Effector memory CD4-positive, alpha-beta T cell (primary cell): ENCODE results near the gene NME7.
"Not testable (repeated sequence)": the region's sequence is repeated elsewhere in the genome, so short reads cannot be mapped to it uniquely, and the experiment has no call there.

Source experiments
- DNase-seq, 3 donors: peaks; one replicate each; pipeline ENCODE4 v3.0.0-alpha.2; 2020
- H3K27ac ChIP-seq: 2 replicates; pipeline ENCODE4 v1.7.0; 2013; ENCODE audit warnings: mild to moderate bottlenecking, low read length, moderate library complexity; ENCODE audit not compliant: insufficient read depth, poor library complexity, severe bottlenecking
- H3K27me3 ChIP-seq: replicated peaks from 2 replicates; pipeline ENCODE4 v1.7.0; 2013; ENCODE audit warnings: mild to moderate bottlenecking, low read length; ENCODE audit not compliant: insufficient read depth, control insufficient read depth, poor library complexity, severe bottlenecking
- H3K36me3 ChIP-seq: 2 replicates; pipeline ENCODE4 v1.7.0; 2013; ENCODE audit warnings: mild to moderate bottlenecking, low read length, moderate library complexity; ENCODE audit not compliant: control insufficient read depth, insufficient read depth
- H3K4me1 ChIP-seq: 2 replicates; pipeline ENCODE4 v1.7.0; 2013; ENCODE audit warnings: low read length, mild to moderate bottlenecking; ENCODE audit not compliant: control insufficient read depth, insufficient read depth, poor library complexity, severe bottlenecking
- H3K4me3 ChIP-seq: 2 replicates; pipeline ENCODE4 v1.7.0; 2013; ENCODE audit warnings: low read length, low read depth, mild to moderate bottlenecking; ENCODE audit not compliant: insufficient read depth, poor library complexity, severe bottlenecking
- H3K9me3 ChIP-seq: 2 replicates; pipeline ENCODE4 v1.7.0; 2013; ENCODE audit warnings: mild to moderate bottlenecking, low read length, moderate library complexity; ENCODE audit not compliant: control insufficient read depth

NME7 gene

DNA sequence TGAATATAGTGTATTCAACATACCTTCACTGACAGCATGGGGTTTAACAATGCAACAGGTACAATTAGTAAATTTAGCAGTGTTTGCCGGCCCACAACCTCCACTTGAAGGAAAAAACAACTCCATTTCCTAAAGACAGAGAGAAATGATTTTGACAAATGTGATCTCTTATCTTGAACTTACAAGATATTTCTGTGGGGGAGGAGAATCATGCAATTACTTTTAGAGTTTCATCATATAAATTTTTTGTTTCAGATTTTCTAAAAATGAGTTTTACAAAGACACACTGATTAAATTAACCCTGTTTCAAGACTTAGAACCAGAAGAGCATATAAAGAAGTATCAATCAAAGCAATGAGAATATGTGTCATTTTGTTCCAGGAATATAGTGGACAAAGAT, 80.3 kb downstream of the NME7 start:
- Histone ChIP-seq H3K4me1 (no peaks in the 10 kb centered on the region), H3K27me3 (no peaks in the 10 kb centered on the region), H3K4me3 (no peak overlapping the region), H3K36me3 (no peaks in the 10 kb centered on the region), H3K27ac (no peak overlapping the region), H3K9me3 (no peaks in the 10 kb centered on the region)
- no peak for DNase-seq

DNA sequence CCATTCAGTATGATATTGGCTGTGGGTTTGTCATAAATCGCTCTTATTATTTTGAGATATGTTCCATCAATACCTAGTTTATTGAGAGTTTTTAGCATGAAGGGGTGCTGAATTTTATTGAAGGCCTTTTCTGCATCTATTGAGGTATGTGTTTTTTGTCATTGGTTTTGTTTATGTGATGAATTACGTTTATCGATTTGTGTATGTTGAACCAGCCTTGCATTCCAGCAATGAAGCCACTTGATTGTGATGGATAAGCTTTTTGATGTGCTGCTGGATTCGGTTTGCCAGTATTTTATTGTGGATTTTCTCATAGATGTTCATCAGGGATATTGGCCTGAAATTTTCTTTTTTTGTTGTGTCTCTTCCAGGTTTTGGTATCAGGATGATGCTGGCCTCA, 86.0 kb downstream of the NME7 start:
- not testable (repeated sequence) for DNase-seq, H3K4me3 ChIP-seq, H3K9me3 ChIP-seq, H3K4me1 ChIP-seq, H3K27ac ChIP-seq, H3K36me3 ChIP-seq, H3K27me3 ChIP-seq

DNA sequence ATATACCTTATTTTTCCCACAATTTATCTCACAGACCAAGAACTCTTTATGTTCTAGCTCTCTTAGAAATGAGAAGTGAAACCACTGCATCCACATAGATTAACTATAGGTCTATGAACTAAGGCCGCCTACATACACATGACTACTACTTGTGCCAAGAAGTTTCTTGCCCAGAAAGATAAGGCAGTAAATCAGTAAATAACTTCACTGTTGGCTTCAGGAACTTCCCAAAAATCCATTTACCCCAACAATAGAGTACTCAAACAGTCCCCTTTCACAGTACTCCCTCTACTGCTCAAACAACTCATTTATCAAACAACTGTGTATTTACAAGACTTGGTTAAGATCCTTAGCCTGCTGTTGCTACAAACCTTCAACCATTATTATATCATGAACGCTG, 96.5 kb downstream of the NME7 start:
- no peak overlapping the region for H3K4me3 ChIP-seq
- H3K27ac ChIP-seq, result no peak overlapping the region
- no peaks in the 10 kb centered on the region for H3K4me1 ChIP-seq
- H3K27me3 ChIP-seq, result no peaks in the 10 kb centered on the region
- no peaks in the 10 kb centered on the region for H3K36me3 ChIP-seq
- no peak for DNase-seq
- no peaks in the 10 kb centered on the region for H3K9me3 ChIP-seq

DNA sequence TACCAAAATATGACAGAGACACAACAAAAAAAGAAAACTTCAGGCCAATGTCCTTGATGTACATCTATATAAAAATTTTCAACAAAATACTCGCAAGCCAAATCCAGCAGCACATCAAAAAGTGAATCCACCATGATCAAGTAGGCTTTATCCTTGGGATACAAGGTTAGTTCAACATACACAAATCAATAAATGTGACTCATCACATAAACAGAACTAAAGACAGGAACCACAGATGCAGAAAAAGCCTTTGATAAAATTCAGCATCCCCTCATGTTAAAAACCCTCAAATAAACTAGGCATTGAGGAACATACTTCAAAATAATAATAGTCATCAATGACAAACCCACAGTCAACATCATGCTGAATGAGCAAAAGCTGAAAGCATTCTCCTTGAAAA, 101.5 kb downstream of the NME7 start:
- no peaks in the 10 kb centered on the region for H3K36me3 ChIP-seq
- no peaks in the 10 kb centered on the region for H3K9me3 ChIP-seq
- no peaks in the 10 kb centered on the region for H3K27me3 ChIP-seq
- no peak for DNase-seq
- H3K27ac ChIP-seq, result no peak overlapping the region
- H3K4me1 ChIP-seq, result no peaks in the 10 kb centered on the region
- H3K4me3 ChIP-seq, result no peak overlapping the region

DNA sequence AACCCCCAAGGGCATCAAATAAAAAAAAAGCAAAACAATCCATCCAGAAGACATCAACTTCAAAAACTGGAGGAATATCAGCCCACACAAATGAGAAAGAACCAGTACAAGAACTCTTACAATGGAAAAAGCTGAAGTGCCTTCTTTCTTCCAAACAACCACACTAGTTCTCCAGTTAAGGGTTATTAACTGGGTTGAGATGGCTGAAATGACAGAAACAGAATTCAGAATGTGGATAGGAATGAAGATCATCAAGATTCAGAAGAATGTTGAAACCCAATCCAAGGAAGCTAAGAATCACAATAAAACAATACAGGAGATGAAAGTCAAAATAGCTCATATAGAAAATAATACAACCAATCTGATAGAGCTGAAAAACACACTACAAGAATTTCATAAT, 104.5 kb downstream of the NME7 start:
- Histone ChIP-seq H3K4me1 (no peaks in the 10 kb centered on the region), H3K4me3 (no peak overlapping the region), H3K27ac (no peak overlapping the region), H3K9me3 (no peaks in the 10 kb centered on the region), H3K36me3 (no peaks in the 10 kb centered on the region), H3K27me3 (no peaks in the 10 kb centered on the region)
- no peak for DNase-seq

DNA sequence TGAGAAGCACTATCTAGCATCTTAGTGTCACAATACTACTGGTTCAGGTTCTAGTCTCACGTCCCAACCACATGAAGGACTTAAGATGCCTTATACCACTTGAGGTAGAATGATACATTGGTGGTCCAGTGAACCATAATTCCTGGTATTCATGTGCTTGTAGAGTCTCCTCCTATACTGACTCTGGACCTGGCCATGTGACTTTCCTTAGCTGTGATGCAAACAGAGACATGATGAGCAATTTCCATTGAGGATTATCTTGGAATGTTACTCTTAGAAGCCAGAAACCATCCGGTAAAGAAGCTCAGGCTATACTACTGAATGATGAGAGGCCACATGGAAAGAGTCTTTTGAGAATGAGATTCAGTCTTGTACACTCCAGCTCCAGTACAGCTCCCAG, 105.7 kb downstream of the NME7 start:
- Histone ChIP-seq H3K36me3 (no peaks in the 10 kb centered on the region), H3K27me3 (no peaks in the 10 kb centered on the region), H3K4me1 (no peaks in the 10 kb centered on the region), H3K4me3 (no peak overlapping the region), H3K9me3 (no peaks in the 10 kb centered on the region), H3K27ac (no peak overlapping the region)
- DNase-seq, result no peak

DNA sequence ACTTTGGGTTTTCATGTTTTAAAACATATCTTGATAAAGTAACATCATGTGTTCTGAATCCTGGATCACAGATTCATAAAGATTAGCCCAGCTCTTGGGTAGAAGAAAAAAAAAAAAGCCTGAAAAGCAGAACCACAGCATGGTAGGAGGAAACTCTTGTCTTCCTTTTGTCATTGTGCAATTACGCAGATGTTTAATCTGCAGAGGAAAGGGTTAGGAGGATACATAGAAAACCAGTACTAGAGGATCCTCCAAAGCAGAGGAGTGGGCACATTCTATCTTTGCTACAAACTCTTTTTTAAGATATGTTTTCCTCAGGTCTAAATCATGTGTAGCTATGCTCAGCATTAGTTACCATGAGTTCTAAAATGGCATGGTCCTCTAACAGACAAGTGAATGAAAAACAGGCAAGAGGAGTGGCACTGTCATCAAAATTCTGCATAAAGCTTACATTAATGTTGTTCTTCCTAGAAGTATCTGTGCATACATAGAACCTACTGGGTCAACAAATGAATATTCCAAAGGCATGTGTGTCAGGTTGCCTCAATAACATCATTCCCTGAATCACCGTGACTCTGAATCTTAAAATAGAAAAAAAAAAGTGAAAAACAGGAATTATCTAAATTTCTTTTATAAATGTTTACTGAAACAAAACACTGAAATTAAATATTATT, 107.0 kb downstream of the NME7 start:
- DNase-seq, result no peak
- no peaks in the 10 kb centered on the region for H3K4me1 ChIP-seq
- no peaks in the 10 kb centered on the region for H3K9me3 ChIP-seq
- H3K27ac ChIP-seq, result no peak overlapping the region
- H3K27me3 ChIP-seq, result no peaks in the 10 kb centered on the region
- H3K36me3 ChIP-seq, result no peaks in the 10 kb centered on the region
- no peak overlapping the region for H3K4me3 ChIP-seq

DNA sequence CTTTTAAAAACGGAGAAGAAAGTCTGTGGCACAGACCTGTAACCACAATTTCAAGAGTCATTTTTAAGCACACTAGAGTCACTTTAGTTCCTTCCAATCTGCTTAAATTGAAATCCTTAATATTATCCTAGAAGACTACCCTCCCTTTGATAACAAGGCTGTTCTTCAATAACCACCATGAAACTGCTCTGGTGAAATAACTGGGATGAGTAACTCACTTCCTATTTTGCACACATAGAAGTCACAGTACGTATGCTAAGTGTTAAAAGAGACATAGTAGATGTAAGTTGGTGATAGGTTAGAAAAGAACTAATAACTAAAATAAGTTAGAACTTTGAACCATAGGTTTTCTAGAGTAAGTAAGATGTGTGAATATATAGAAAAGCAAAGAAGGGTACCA, 107.8 kb downstream of the NME7 start:
- no peak for DNase-seq
- H3K4me1 ChIP-seq, result no peaks in the 10 kb centered on the region
- H3K9me3 ChIP-seq, result no peaks in the 10 kb centered on the region
- no peak overlapping the region for H3K4me3 ChIP-seq
- no peaks in the 10 kb centered on the region for H3K27me3 ChIP-seq
- H3K36me3 ChIP-seq, result no peaks in the 10 kb centered on the region
- no peak overlapping the region for H3K27ac ChIP-seq

DNA sequence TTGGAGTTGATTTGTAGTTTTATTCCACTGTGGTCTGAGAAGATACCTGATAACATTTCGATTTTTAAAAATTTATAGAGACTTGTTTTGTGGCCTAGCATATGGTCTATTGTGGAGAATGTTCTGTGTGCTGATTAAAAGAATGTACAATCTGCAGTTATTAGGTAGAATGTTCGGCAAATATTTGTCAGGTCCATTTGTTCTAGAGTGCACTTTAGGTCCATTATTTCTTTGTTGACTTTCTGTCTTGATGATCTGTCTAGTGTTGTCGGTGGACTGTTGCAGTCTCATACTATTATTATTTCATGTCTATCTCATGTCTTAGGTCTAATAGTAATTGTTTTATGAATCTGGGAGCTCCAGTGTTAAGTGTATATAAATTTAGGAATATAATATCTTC, 116.8 kb downstream of the NME7 start:
- Histone ChIP-seq H3K36me3 (no peaks in the 10 kb centered on the region), H3K4me3 (no peak overlapping the region), H3K4me1 (no peaks in the 10 kb centered on the region), H3K9me3 (no peaks in the 10 kb centered on the region), H3K27ac (no peak overlapping the region), H3K27me3 (no peaks in the 10 kb centered on the region)
- no peak for DNase-seq

DNA sequence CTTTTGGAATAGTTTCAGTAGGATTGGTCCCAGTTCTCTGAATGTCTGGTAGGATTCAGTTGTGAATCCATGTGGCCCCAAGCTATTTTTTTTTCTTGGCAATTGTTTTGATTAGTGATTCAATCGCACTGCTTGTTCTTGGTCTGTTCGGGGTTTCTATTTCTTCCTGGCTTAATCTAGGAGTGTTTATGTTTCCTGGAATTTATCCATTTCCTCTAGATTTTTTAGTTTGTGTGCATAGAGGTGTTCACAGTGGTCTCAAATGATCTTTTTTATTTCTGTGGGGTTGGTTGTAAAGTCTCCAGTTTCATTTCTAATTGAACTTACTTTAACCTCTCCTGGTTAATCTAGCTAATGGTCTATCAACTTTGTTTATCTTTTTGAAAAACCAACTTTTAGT, 117.6 kb downstream of the NME7 start:
- no peak overlapping the region for H3K4me3 ChIP-seq
- H3K4me1 ChIP-seq, result no peaks in the 10 kb centered on the region
- no peaks in the 10 kb centered on the region for H3K27me3 ChIP-seq
- no peaks in the 10 kb centered on the region for H3K9me3 ChIP-seq
- H3K36me3 ChIP-seq, result no peaks in the 10 kb centered on the region
- H3K27ac ChIP-seq, result no peak overlapping the region
- DNase-seq, result no peak
